Trophoblast cell (in vitro differentiated cells and primary cell): ENCODE data around the gene SLC9A1.

Source experiments
- DNase-seq, 2 donors: peaks; one replicate each; pipeline ENCODE4 v3.0.0-alpha.2; 2016
- H2AFZ ChIP-seq: 2 replicates; pipeline ENCODE4 v1.6.1; 2013; ENCODE audit warnings: low read length, moderate library complexity, mild to moderate bottlenecking; ENCODE audit not compliant: insufficient read depth, poor library complexity
- H2AK5ac ChIP-seq: 2 replicates; pipeline ENCODE4 v1.6.1; 2013; ENCODE audit warnings: mild to moderate bottlenecking, low read length
- H2BK120ac ChIP-seq: 2 replicates; pipeline ENCODE4 v1.6.1; 2013; ENCODE audit warnings: low read length, mild to moderate bottlenecking, moderate library complexity; ENCODE audit not compliant: insufficient read depth, poor library complexity
- H2BK12ac ChIP-seq: 2 replicates; pipeline ENCODE4 v1.6.1; 2013; ENCODE audit warnings: mild to moderate bottlenecking, low read length, moderate library complexity
- H2BK5ac ChIP-seq: 2 replicates; pipeline ENCODE4 v1.6.1; 2013; ENCODE audit warnings: low read length, low read depth, moderate library complexity, mild to moderate bottlenecking; ENCODE audit not compliant: poor library complexity
- H3K14ac ChIP-seq: 2 replicates; pipeline ENCODE4 v1.6.1; 2013; ENCODE audit warnings: mild to moderate bottlenecking, low read length
- H3K18ac ChIP-seq: 2 replicates; pipeline ENCODE4 v1.6.1; 2013; ENCODE audit warnings: mild to moderate bottlenecking, low read length
- H3K23ac ChIP-seq: 2 replicates; pipeline ENCODE4 v1.6.1; 2013; ENCODE audit warnings: low read length
- H3K27ac ChIP-seq: 2 replicates; pipeline ENCODE4 v1.5.1; 2013; ENCODE audit warnings: low read depth, mild to moderate bottlenecking, inconsistent platforms, low read length, moderate library complexity
- H3K27me3 ChIP-seq: 2 replicates; pipeline ENCODE4 v1.6.1; 2013; ENCODE audit warnings: inconsistent platforms, mild to moderate bottlenecking, low read length, moderate library complexity; ENCODE audit not compliant: insufficient read depth
- H3K36me3 ChIP-seq, 2 experiments: 1 replicate in 1 of 2; 2 replicates in 1 of 2; pipeline ENCODE4 v1.6.1; 2013; ENCODE audit warnings: low read length in 2 of 2, mild to moderate bottlenecking in 2 of 2, moderate library complexity in 1 of 2; ENCODE audit not compliant: insufficient read depth in 2 of 2, control insufficient read depth in 1 of 2
- H3K4ac ChIP-seq: 2 replicates; pipeline ENCODE4 v1.6.1; 2013; ENCODE audit warnings: low read depth, mild to moderate bottlenecking, low read length, moderate library complexity
- H3K4me1 ChIP-seq, 2 experiments: 1 replicate in 1 of 2; 2 replicates in 1 of 2; pipeline ENCODE4 v1.6.1; 2013; ENCODE audit warnings: low read length in 2 of 2, mild to moderate bottlenecking in 2 of 2, moderate library complexity in 1 of 2; ENCODE audit not compliant: insufficient read depth in 2 of 2, control insufficient read depth in 1 of 2
- H3K4me2 ChIP-seq: 2 replicates; pipeline ENCODE4 v1.6.1; 2013; ENCODE audit warnings: inconsistent platforms, mild to moderate bottlenecking, low read length, moderate library complexity
- H3K4me3 ChIP-seq: 2 replicates; pipeline ENCODE4 v1.5.1; 2013; ENCODE audit warnings: mild to moderate bottlenecking, low read depth, low read length, inconsistent platforms
- H3K79me1 ChIP-seq: one replicate; pipeline ENCODE4 v1.6.1; 2013; ENCODE audit warnings: low read length
- H3K79me2 ChIP-seq: 2 replicates; pipeline ENCODE4 v1.6.1; 2013; ENCODE audit warnings: low read length, mild to moderate bottlenecking; ENCODE audit not compliant: control insufficient read depth, insufficient read depth, poor library complexity
- H3K9ac ChIP-seq: 2 replicates; pipeline ENCODE4 v1.6.1; 2013; ENCODE audit warnings: mild to moderate bottlenecking, low read length
- H3K9me3 ChIP-seq: 2 replicates; pipeline ENCODE4 v1.6.1; 2013; ENCODE audit warnings: low read depth, mild to moderate bottlenecking, control low read depth, inconsistent platforms, low read length; ENCODE audit not compliant: insufficient read depth
- H4K12ac ChIP-seq: 2 replicates; pipeline ENCODE4 v1.6.1; 2013; ENCODE audit warnings: low read depth, mild to moderate bottlenecking, low read length, moderate library complexity
- H4K8ac ChIP-seq: 2 replicates; pipeline ENCODE4 v1.6.1; 2013; ENCODE audit warnings: low read depth, mild to moderate bottlenecking, low read length, moderate library complexity
- H4K91ac ChIP-seq: one replicate; pipeline ENCODE4 v1.6.1; 2013; ENCODE audit warnings: low read depth, mild to moderate bottlenecking, low read length, moderate library complexity
- WGBS: extraction: QIAGEN DNeasy Blood & Tissue Kit; methylation state at CpG from one replicate; pipeline ENCODE4 v1.1.7; 2013; ENCODE audit warnings: missing lambda C conversion rate; ENCODE audit not compliant: insufficient read length, insufficient coverage; ENCODE audit errors: extremely low coverage; 5-methylcytosine and 5-hydroxymethylcytosine counted together

The SLC9A1 gene

GRCh38 chr1:27053977-27054753, 100.8 kb downstream of the SLC9A1 start:
- 100% methylated on average over 1 of the region's 6 CpGs for WGBS
- Histone ChIP-seq H3K4ac (no peak overlapping the region), H3K9me3 (no peaks in the 10 kb centered on the region), H3K4me1 (peaks cover 4 to 6% of the 10 kb centered on the region in 2 experiments), H2BK120ac (no peak overlapping the region), H3K9ac (no peak overlapping the region), H3K79me1 (no peaks in the 10 kb centered on the region), H3K23ac (no peak overlapping the region), H2AK5ac (no peak overlapping the region), H3K4me3 (no peak overlapping the region), H4K12ac (no peak overlapping the region), H3K27me3 (no peaks in the 10 kb centered on the region), H4K91ac (no peak overlapping the region), H3K14ac (no peak overlapping the region), H3K18ac (no peak overlapping the region), H3K36me3 (no peaks in the 10 kb centered on the region), H2BK5ac (no peak overlapping the region), H4K8ac (no peak overlapping the region), H3K27ac (no peak overlapping the region), H3K79me2 (no peaks in the 10 kb centered on the region), H2BK12ac (no peak overlapping the region), H2AFZ (no peak overlapping the region), H3K4me2 (no peak overlapping the region)
- no peak for DNase-seq

GRCh38 chr1:27052527-27052926, 102.4 kb downstream of the SLC9A1 start:
- Histone ChIP-seq H3K14ac (no peak overlapping the region), H2AFZ (no peak overlapping the region), H4K91ac (no peak overlapping the region), H3K36me3 (no peaks in the 10 kb centered on the region), H3K27me3 (no peaks in the 10 kb centered on the region), H4K12ac (no peak overlapping the region), H3K4me1 (no peaks in the 10 kb centered on the region), H3K27ac (no peak overlapping the region), H3K9ac (no peak overlapping the region), H2BK12ac (no peak overlapping the region), H3K79me1 (no peaks in the 10 kb centered on the region), H3K4ac (no peak overlapping the region), H3K4me2 (no peak overlapping the region), H2AK5ac (no peak overlapping the region), H3K18ac (no peak overlapping the region), H4K8ac (no peak overlapping the region), H3K23ac (no peak overlapping the region), H2BK5ac (no peak overlapping the region), H3K9me3 (no peaks in the 10 kb centered on the region), H3K4me3 (no peak overlapping the region), H2BK120ac (no peak overlapping the region), H3K79me2 (no peaks in the 10 kb centered on the region)
- no peak for DNase-seq
- no CpG with 5 or more reads among the region's 5 CpGs for WGBS

- Histone ChIP-seq H3K4ac (no peak overlapping the region), H2BK5ac (no peak overlapping the region), H3K27ac (no peak overlapping the region), H2BK120ac (no peak overlapping the region), H3K4me1 (no peaks in the 10 kb centered on the region), H3K9me3 (no peaks in the 10 kb centered on the region), H3K14ac (no peak overlapping the region), H3K23ac (no peak overlapping the region), H3K79me2 (no peaks in the 10 kb centered on the region), H2AK5ac (no peak overlapping the region), H3K79me1 (no peaks in the 10 kb centered on the region), H3K9ac (no peak overlapping the region), H4K8ac (no peak overlapping the region), H3K36me3 (no peaks in the 10 kb centered on the region), H3K27me3 (no peaks in the 10 kb centered on the region), H2AFZ (no peak overlapping the region), H2BK12ac (no peak overlapping the region), H4K91ac (no peak overlapping the region), H3K4me3 (no peak overlapping the region), H4K12ac (no peak overlapping the region), H3K4me2 (no peak overlapping the region), H3K18ac (no peak overlapping the region)
- no peak for DNase-seq
- no CpG with 5 or more reads among the region's 3 CpGs for WGBS
Measured at GRCh38 chr1:27049607-27050006, 105.3 kb downstream of the SLC9A1 start.

GRCh38 chr1:27049100-27049499, 105.8 kb downstream of the SLC9A1 start:
- Histone ChIP-seq H2BK5ac (no peak overlapping the region), H3K23ac (no peak overlapping the region), H3K36me3 (no peaks in the 10 kb centered on the region), H2BK120ac (no peak overlapping the region), H3K4me3 (no peak overlapping the region), H3K4me1 (no peaks in the 10 kb centered on the region), H3K27ac (no peak overlapping the region), H3K18ac (no peak overlapping the region), H2BK12ac (no peak overlapping the region), H3K79me2 (no peaks in the 10 kb centered on the region), H2AK5ac (no peak overlapping the region), H4K8ac (no peak overlapping the region), H3K9me3 (no peaks in the 10 kb centered on the region), H3K79me1 (no peaks in the 10 kb centered on the region), H3K14ac (no peak overlapping the region), H2AFZ (no peak overlapping the region), H4K91ac (no peak overlapping the region), H3K4me2 (no peak overlapping the region), H3K27me3 (no peaks in the 10 kb centered on the region), H4K12ac (no peak overlapping the region), H3K9ac (no peak overlapping the region), H3K4ac (no peak overlapping the region)
- no CpG with 5 or more reads among the region's 2 CpGs for WGBS
- no peak for DNase-seq
